ENCODE results near the gene NDUFC2.

Gene NDUFC2

DNA sequence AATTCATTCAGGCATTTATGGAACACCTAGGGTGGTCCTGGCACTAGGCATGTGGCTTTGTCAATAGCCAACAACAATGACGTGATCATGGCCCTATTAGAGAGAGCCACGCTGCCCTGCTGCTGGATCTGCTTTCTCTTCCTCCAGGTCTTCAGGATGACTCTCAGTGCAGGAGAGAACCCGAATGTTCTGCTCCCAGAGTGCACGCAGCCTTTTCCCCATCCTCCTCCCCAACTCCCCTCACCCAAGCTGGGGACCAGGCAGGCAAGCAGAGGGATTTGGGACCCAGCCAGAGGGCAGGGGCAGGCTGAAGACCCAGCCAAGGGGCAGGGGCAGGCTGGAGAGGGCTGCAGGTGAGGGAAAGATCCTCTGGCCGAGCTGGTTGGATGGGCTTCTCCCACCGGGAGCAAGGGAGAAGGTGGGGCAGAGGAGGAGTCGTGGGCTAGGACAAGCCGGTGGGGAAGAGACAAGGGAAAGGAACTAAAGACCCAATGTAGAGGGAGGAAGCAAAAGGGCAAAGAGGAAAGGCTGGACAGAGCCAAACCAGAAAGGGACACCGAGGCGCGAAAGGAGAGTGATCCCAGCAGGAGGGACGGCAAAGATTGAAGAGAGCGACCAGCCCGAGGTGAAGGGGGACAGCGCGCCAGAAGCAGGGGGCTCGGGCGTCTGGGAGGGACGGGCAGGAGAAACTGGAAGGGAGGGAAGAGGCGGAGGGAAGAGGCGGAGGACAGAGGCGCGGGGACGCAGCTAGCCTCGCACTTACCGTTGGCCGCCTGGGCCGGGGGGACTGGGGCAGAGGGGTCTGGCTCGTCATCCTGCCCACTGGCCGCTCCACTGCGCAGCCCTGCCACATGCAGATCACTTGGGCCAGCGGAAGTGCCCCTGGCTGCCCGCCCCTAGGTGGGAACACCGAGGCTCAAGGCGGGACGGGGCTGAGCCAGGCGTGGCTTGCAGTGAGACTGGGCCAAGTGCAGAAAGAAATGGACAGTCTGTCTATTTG is 57.0 kb downstream of the NDUFC2 start, which contains the start of gene KCTD14:
KCTD14 (minus strand) TSS at position 880 of the 1,000 bp plus-strand sequence; CDS start at position 853, 27 bp downstream.
- ChIA-PET POLR2A (ENCODE audit: low non-redundant PET) (no interaction called here), CTCF (no interaction called here)
- no peak for DNase-seq (ENCODE audit: low spot score)
- TF ChIP-seq CTCF (conservative IDR thresholded peaks at IDR 0.05; ENCODE audit: low read depth), result no peak
- H3K27ac ChIP-seq, result peak within 1 kb of the TSS; percentile 57

DNA sequence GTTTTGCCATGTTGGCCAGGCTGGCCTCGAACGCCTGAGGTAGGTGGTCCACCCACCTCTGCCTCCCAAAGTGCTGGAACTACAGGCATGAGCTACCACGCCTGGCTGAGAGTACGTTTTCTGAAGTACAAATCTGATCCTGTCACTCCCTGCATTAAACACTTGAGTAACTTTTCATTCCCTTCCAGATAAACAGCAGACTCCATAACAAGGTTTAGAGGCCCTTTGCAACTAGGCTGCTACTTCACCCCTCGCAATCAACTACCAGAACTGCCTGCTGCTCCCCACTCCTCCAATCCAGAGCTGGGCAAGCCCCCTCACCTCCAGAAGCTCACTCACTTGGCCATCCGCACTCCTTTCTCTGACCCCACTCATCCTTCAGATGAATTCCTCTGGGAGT is 58.1 kb downstream of the NDUFC2 start:
- DNase-seq (ENCODE audit: low spot score), result no peak
- 0 out of 2 replicates have a peak overlapping the region, but pooled peaks have one; percentile 13 for H3K27ac ChIP-seq
- ChIA-PET POLR2A (ENCODE audit: low non-redundant PET) (no interaction called here), CTCF (no interaction called here)
- no peak for TF ChIP-seq CTCF (conservative IDR thresholded peaks at IDR 0.05; ENCODE audit: low read depth)

DNA sequence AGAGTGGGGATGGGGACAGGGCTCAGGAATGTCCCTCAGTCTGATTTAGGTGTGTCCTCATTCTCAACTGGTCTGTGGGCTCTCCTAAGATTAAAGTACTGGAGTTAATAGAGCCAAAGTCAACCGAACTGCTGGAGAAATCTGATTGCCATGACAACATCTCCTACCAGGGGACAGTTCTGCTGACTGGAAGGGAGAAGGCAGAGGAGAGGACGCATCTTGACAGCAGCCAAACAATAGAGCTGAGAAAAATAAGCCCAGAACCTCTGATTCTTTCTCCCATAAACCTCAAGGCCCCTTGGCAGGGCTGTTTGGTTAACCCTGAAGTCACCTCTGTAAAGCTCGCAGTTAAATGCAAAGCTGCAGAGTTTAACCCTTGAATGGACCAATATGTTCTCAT is 59.4 kb downstream of the NDUFC2 start:
- H3K27ac ChIP-seq, result no peak overlapping the region
- POLR2A ChIA-PET (ENCODE audit: low non-redundant PET), result no interaction called here
- CTCF ChIA-PET, result no interaction called here
- TF ChIP-seq CTCF (conservative IDR thresholded peaks at IDR 0.05; ENCODE audit: low read depth), result no peak
- DNase-seq (ENCODE audit: low spot score), result no peak

GRCh38 chr11:78019808-78020207 is 59.9 kb downstream of the NDUFC2 start:
- ChIA-PET POLR2A (ENCODE audit: low non-redundant PET) (no interaction called here), CTCF (no interaction called here)
- H3K27ac ChIP-seq, result no peak overlapping the region
- no peak for TF ChIP-seq CTCF (conservative IDR thresholded peaks at IDR 0.05; ENCODE audit: low read depth)
- DNase-seq (ENCODE audit: low spot score), result peak; percentile 37
